MG63 (cell line): ENCODE measurements around the gene CIAO3. TPM values are rescaled to one million over a fixed set of nuclear protein-coding genes. Genes with fewer than 3 reads are reported as not detected.
A peak's percentile ranks its signal among the peaks of the same experiment; 100 is the strongest.

ENCODE experiments used
- DNase-seq: peaks from one replicate; pipeline ENCODE4 v3.0.0-alpha.2; 2020
- H3K27me3 ChIP-seq: fragments of 250-450 bp; sonication (Bioruptor Pico); 2 replicates; pipeline ENCODE4 v1.5.1; 2020; ENCODE audit warnings: mild to moderate bottlenecking, moderate library complexity
- H3K36me3 ChIP-seq: fragments of 250-450 bp; sonication (Bioruptor Pico); 2 replicates; pipeline ENCODE4 v1.5.1; 2020; ENCODE audit warnings: mild to moderate bottlenecking, moderate library complexity
- H3K4me3 ChIP-seq: fragments of 250-450 bp; sonication (Bioruptor Pico); 2 replicates; pipeline ENCODE4 v1.5.1; 2020; ENCODE audit warnings: mild to moderate bottlenecking, moderate library complexity
- H3K9me3 ChIP-seq: fragments of 250-450 bp; sonication (Bioruptor Pico); 2 replicates; pipeline ENCODE4 v1.5.1; 2020; ENCODE audit warnings: mild to moderate bottlenecking, moderate library complexity
- total RNA-seq: library from RNA; depleted of rRNA; stranded (reverse); fragments of >200 nt; shearing (Covaris generic); gene quantifications from 2 replicates; pipeline ENCODE4 v1.2.3, GENCODE V29; 2014; ENCODE audit warnings: low replicate concordance; rRNA removed

CIAO3 gene
- total RNA-seq, 1 experiment from 2014 or later = 39.0 TPM

- DNase-seq = peak; percentile 94
- H3K36me3 ChIP-seq = peaks cover 62% of the 10 kb centered on the region
- no peaks in the 10 kb centered on the region for H3K9me3 ChIP-seq
- no peaks in the 10 kb centered on the region for H3K27me3 ChIP-seq
- peak within 1 kb of the TSS; percentile 51 for H3K4me3 ChIP-seq
Observed at GRCh38 chr16:684071-684794, 56.6 kb downstream of the CIAO3 start, which contains the start of gene JMJD8. Gene JMJD8, minus strand, starts transcription at chr16:684334. Its CDS starts 15 bp downstream, at chr16:684319.

DNA sequence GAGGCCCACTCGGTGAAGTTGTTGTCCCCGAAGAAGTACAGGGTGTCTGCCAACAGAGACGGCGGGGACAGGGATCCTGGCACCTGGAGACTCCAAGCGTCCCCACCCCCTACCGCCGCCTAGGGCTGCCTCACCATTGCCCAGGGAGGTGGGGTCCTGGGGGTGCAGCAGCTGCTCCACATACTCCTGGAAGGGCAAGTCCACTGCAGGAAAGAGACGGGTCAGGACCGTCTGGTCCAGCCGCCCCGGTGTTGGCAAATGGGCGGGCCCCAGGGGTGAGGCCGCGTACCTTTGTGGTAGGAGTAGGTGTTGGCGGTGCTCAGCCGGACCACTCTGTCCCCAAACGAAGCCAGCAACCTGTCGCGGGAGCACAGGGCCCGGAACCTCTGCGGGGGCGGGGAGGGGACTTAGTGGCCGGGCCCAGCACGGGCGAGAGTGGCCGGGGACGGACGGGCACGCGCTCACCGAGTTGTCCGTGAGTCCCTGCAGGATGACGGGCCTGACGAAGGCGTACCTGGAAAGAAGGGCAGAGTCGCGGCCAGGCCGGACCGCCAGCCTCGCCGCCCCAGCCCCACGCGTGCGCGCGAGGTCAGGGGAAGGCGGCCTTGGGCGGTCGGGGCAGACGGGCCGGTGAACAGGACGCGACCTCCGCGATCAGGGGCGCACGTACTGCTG lies 57.3 kb downstream of the CIAO3 start:
- Histone ChIP-seq H3K36me3 (peaks cover 62% of the 10 kb centered on the region), H3K9me3 (no peaks in the 10 kb centered on the region), H3K4me3 (peak overlapping the region; percentile 51), H3K27me3 (no peaks in the 10 kb centered on the region)
- no peak for DNase-seq

- H3K4me3 ChIP-seq = peak overlapping the region; percentile 51
- DNase-seq = no peak
Observed at GRCh38 chr16:682493-683395, 58.1 kb downstream of the CIAO3 start.

GRCh38 chr16:681746-682427 lies 58.9 kb downstream of the CIAO3 start:
- Histone ChIP-seq H3K4me3 (peak overlapping the region; percentile 71), H3K27me3 (no peaks in the 10 kb centered on the region), H3K9me3 (no peaks in the 10 kb centered on the region), H3K36me3 (peaks cover 52% of the 10 kb centered on the region)
- peak; percentile 56 for DNase-seq

More at GRCh38 chr16:682493-683395, 58.1 kb downstream of the CIAO3 start:
- H3K9me3 ChIP-seq = no peaks in the 10 kb centered on the region
- peaks cover 57% of the 10 kb centered on the region for H3K36me3 ChIP-seq
- no peaks in the 10 kb centered on the region for H3K27me3 ChIP-seq

- no peaks in the 10 kb centered on the region for H3K27me3 ChIP-seq
- H3K9me3 ChIP-seq = no peaks in the 10 kb centered on the region
- peaks cover 46% of the 10 kb centered on the region for H3K36me3 ChIP-seq
- DNase-seq = peak; percentile 84
- H3K4me3 ChIP-seq = peak overlapping the region; percentile 71
Observed at GRCh38 chr16:680967-681745, 59.6 kb downstream of the CIAO3 start.

DNA sequence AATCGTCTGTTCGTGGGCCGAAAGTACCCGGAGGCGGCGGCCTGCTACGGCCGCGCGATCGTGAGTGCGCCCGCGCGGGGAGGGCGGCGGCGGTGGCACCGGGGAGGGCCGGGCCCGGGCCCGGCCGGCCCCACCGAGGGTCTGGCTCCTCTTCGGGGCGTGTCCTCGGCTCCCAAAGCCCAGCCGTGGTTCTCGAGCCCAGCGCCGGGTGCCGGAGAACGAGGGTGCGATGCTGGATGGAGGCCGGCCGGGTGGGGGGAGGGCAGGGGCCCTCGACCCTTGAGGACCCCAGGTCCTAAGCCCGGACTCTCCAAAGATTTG lies 60.2 kb downstream of the CIAO3 start:
- Histone ChIP-seq H3K4me3 (peak overlapping the region; percentile 71), H3K27me3 (no peaks in the 10 kb centered on the region), H3K9me3 (no peaks in the 10 kb centered on the region), H3K36me3 (peaks cover 40% of the 10 kb centered on the region)
- no peak for DNase-seq

GRCh38 chr16:679814-680624 lies 60.8 kb downstream of the CIAO3 start, which contains the start of gene STUB1:
Gene STUB1, plus strand, starts transcription at chr16:680410. Its CDS starts 116 bp downstream, at chr16:680526.
- peaks cover 36% of the 10 kb centered on the region for H3K36me3 ChIP-seq
- H3K4me3 ChIP-seq = peak within 1 kb of the TSS; percentile 71
- H3K9me3 ChIP-seq = no peaks in the 10 kb centered on the region
- H3K27me3 ChIP-seq = no peaks in the 10 kb centered on the region
- peak; percentile 92 for DNase-seq

Other genes starting within 250 kb of the CIAO3 start
- gene CAPN15, start 213.3 kb downstream of the CIAO3 start, total RNA-seq = 42.2 and 55.9 TPM in 2 replicates
- gene PRR35, start 180.6 kb downstream of the CIAO3 start, total RNA-seq = not detected in 2 replicates
- not detected in 2 replicates for gene NHLRC4, start 174.0 kb downstream of the CIAO3 start, total RNA-seq
- gene PIGQ, start 171.0 kb downstream of the CIAO3 start, total RNA-seq = 13.1 and 31.7 TPM in 2 replicates
- 12.4 and 20.8 TPM in 2 replicates for gene RAB40C, start 150.9 kb downstream of the CIAO3 start, total RNA-seq
- not detected in 2 replicates for gene WFIKKN1, start 110.0 kb downstream of the CIAO3 start, total RNA-seq
- gene METTL26, start 104.7 kb downstream of the CIAO3 start, total RNA-seq = 145 and 183 TPM in 2 replicates
- gene MCRIP2, start 99.2 kb downstream of the CIAO3 start, total RNA-seq = 22.2 and 50.3 TPM in 2 replicates
- gene WDR90, start 91.6 kb downstream of the CIAO3 start, total RNA-seq = 6.0 and 17.3 TPM in 2 replicates
- gene RHOT2, start 72.9 kb downstream of the CIAO3 start, total RNA-seq = 48.7 and 72.8 TPM in 2 replicates
- gene RHBDL1, start 65.3 kb downstream of the CIAO3 start, total RNA-seq = 0.16 TPM in 1 of 2 replicates, not detected in the other
- gene STUB1, start 60.6 kb downstream of the CIAO3 start, total RNA-seq = 301 and 418 TPM in 2 replicates
- gene JMJD8, start 56.7 kb downstream of the CIAO3 start, total RNA-seq = 15.1 and 66.3 TPM in 2 replicates
- gene WDR24, start 50.6 kb downstream of the CIAO3 start, total RNA-seq = 8.0 and 8.2 TPM in 2 replicates
- gene FBXL16, start 35.2 kb downstream of the CIAO3 start, total RNA-seq = 0.16 and 0.67 TPM in 2 replicates
- gene METRN, start 25.9 kb downstream of the CIAO3 start, total RNA-seq = 33.7 and 71.7 TPM in 2 replicates
- gene ANTKMT, start 19.9 kb downstream of the CIAO3 start, total RNA-seq = 27.0 and 44.0 TPM in 2 replicates
- gene CCDC78, start 14.6 kb downstream of the CIAO3 start, total RNA-seq = 0.59 and 4.9 TPM in 2 replicates
- gene HAGHL, start 13.9 kb downstream of the CIAO3 start, total RNA-seq = 9.4 and 13.3 TPM in 2 replicates
- not detected in 2 replicates for gene MSLN, start 19.7 kb upstream of the CIAO3 start, total RNA-seq
- gene RPUSD1, start 47.4 kb upstream of the CIAO3 start, total RNA-seq = 60.9 and 77.3 TPM in 2 replicates
- gene CHTF18, start 47.6 kb upstream of the CIAO3 start, total RNA-seq = 18.9 and 22.6 TPM in 2 replicates
- not detected in 2 replicates for gene GNG13, start 59.7 kb upstream of the CIAO3 start, total RNA-seq
- gene LMF1, start 230.0 kb upstream of the CIAO3 start, total RNA-seq = 8.8 and 11.1 TPM in 2 replicates
- 0.25 TPM in 1 of 2 replicates, not detected in the other for gene SOX8, start 240.8 kb upstream of the CIAO3 start, total RNA-seq